Measurements from ENCODE around the gene ZDHHC4.

DNA sequence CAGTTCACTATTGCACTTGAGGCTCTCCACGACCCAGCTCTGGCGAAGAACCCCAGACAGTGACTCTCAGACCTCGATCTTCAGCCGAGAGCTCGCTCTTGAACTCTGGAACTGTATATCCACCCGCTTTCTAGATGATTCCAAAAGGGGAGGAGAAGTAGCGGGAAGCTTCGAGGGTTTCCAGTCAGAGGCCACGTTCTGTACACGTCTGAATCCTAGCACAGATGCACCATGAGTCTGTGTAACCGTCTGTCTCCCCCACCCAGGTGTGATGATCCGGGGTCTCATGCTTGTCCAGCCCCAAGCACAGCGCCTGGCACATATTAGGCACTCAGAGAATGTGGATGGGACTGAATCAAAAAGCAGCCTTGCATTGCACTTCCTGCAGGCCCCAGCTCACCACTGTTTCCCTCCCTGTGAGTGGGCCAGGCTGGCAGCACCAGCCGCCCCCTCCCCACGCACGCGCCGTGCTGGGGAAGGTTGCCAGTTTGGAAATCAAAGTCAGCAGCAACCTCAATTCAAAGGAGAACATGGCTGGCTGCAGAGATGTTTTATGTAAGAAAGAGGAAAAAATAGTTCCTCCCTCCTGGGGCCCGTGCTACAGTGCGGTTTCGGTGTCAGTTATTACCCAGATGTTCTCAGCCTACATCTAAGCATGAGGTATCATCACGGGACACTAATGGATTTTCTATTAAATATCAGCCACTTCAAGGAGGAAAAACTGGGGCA lies 31.7 kb upstream of the ZDHHC4 start:
- TF ChIP-seq, protein P1, sequence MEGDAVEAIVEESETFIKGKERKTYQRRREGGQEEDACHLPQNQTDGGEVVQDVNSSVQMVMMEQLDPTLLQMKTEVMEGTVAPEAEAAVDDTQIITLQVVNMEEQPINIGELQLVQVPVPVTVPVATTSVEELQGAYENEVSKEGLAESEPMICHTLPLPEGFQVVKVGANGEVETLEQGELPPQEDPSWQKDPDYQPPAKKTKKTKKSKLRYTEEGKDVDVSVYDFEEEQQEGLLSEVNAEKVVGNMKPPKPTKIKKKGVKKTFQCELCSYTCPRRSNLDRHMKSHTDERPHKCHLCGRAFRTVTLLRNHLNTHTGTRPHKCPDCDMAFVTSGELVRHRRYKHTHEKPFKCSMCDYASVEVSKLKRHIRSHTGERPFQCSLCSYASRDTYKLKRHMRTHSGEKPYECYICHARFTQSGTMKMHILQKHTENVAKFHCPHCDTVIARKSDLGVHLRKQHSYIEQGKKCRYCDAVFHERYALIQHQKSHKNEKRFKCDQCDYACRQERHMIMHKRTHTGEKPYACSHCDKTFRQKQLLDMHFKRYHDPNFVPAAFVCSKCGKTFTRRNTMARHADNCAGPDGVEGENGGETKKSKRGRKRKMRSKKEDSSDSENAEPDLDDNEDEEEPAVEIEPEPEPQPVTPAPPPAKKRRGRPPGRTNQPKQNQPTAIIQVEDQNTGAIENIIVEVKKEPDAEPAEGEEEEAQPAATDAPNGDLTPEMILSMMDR (IDR thresholded peaks at IDR 0.05) = no peak
- no peak for TF ChIP-seq POLR2AphosphoS5 (IDR thresholded peaks at IDR 0.05)
